HG03039 (cell line): ENCODE data around the gene SRSF3.
"Not testable (repeated sequence)": the region's sequence is repeated elsewhere in the genome, so short reads cannot be mapped to it uniquely, and the experiment has no call there.

Experiments
- ATAC-seq: cut with Tn5 transposase; IDR thresholded peaks from one replicate; pipeline ENCODE4 v1.9.1; 2021; ENCODE audit warnings: mild to moderate bottlenecking, moderate library complexity; ENCODE audit not compliant: unreplicated experiment

SRSF3 gene

DNA sequence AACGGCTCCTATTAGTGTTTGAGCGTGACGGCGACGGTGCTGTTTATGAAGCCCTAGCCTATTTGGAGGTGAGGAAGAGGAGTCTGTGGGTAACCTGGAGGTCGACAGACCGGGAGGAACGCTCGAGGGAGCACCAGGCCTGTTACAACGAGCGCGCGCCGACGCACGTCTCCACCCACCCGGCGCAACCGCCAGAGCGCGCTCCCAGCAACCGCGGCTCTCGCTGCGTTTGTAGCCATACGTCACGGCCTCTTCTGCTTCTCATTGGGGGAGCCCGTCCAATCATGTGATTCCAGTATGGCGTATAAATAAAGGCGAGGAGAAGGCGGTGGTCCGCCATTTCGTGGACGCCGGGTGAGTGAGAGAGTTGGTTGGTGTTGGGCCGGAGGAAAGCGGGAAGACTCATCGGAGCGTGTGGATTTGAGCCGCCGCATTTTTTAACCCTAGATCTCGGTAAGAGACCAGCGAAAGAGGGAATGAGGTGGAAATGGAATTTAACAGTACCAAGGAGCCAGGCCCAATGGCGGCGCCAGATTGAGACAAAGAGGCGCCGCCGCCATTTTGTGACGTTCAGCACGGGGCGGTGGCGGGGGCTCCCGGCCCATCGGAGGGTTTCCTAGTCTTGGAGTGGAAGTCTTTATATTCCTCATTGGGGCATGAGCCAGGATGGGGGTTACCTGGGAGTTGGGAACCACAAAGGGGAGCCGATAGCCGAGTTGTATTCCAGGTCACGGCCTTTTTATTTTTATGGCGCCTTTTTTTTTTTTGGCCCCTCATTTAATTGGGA is at the start of gene SRSF3:
Gene SRSF3 (plus strand): TSS at position 334 of the 787 bp plus-strand sequence. CDS start 2,401 bp downstream, outside the sequence.
- ATAC-seq = peak; percentile 84

DNA sequence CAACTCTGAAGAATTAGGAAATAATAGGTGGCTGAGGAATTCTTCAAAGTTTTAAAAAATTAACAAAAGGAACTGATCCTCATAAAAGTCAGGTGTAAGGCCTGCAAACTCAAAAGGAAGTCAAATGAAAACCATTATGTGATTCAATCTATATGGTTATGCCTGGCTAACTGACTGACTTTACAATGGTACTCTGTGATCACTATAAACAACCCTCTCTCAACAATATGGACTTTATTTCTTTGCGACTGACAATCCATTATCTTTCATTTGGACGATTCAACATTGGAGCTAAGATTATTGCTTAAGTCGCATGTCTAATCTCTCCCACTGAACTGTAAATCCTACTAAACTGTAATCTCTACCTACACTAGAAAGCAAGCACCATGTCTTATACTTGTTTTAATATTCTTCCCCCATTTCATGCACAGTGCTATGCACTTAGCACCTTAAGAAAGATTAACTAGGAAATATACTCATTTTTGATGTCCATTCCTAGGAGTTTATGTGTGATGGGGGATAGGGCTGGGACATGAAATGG is 48.3 kb upstream of the SRSF3 start:
- ATAC-seq = no peak

DNA sequence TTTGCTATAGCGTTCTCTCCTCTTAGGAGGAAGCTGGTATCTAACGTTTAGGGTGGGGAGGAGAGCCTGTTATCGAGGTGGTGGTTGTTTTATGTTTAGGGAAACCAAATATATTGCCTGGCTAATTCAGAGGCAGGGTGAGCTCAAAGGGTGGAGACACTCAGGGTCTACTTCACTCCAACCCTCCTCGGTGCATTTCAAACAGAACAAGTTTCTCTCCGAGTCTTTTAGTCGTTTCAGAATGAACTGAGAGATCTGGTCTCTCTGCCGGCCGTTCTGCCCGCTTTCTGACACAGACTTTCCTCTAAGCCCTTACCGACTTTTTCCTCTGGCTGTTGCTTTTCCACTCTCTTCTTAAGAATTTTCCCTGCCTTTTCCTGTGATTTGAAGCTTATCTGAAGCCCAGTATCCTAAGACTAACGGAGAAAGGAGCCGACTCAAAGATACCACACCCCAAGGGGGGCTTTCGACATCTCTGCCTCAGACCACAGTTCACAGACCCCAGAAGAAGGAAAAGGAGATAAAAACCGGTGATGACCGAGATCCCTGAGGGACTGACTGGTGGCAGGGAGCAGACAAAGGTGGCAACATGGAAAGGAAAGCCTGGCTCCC is 47.7 kb upstream of the SRSF3 start:
- ATAC-seq = no peak

DNA sequence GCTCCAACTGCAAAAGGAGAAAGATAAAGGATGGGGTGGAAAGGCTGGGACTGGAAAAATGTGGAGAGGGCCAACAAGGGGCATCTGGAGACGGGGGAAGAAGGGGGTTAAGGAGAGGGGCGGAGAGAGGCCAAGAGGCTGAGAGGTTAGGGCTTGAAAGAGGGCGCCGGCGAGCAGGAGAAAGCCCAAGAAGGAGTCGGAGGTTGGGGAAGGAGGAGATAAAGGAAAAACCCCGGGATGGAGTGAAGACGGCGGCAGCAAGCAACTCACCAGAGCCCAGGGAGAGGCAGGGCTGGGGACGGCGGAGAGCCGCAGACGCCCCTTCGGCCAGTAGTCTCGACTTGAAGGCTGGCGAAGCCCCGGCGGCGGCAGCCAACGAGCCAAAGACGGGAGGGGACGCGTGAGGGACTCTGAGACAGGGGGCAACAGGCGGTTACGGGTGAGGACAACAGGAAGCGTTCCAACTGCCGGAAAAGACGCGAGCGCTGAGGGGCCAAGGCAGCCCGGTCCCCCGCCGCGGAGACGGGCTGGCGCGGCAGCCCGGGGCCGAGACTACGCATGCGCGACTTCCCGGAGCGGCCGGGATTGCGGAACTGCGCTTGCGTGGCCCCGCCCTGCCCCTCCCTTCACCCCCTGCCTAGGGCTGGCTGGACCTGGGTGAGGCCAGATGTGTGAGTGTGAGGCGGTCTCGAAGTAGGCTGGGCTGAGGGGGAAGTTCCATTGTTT is 47.1 kb upstream of the SRSF3 start, which contains the start of gene STK38:
Gene STK38 (minus strand): TSS at position 560 of the 726 bp plus-strand sequence. CDS start 7,277 bp downstream, outside the sequence.
- ATAC-seq = peak; percentile 57

DNA sequence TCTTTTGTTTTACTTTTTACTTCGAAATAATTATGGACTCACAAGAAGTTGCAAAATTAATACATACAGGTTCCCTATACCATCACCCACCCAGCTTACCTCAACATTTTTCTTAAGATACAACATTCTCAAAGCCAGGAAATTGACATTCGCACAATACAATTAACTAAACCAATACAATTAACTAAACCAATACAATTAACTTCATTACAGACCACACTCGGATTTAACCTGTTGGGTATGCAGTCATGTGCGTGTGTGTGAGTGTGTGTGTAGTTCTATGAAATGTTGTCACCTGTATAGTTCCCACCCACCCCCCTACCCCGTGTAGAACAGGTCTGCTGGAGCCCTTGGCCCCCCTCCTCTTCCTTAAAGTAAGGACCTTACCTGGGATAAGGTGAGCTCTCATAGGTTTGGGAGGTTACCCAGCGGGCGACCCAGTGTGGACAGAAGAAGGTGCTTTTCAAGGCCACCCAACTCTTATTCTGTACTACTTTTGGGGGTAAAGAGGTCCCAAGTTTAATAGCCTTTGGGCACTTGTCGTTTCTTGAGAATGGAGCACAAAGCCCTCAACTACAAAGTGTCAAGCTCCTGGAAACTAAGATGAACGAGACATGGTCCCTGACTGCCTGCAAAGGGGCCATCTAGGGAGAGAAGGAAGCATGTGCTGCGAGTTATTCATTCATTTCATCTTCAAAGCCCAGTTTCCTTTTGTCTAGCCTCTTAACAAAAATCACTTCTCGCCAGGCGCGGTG is 46.3 kb upstream of the SRSF3 start:
- no peak for ATAC-seq

DNA sequence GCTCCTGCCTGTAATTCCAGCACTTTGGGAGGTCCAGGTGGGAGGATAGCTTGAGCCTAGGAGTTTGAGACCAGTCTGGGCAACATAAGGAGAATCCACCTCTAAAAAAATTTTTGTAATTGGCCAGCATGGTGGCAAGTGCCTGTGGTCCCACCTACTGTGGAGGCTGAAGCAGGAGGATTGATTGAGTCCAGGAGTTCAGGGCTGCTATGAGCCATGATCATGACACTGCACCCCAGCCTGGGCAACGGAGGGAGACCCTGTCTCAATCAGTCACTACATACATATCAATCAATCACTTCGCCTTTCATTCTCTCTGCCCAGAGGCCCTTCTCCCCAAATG is 45.8 kb upstream of the SRSF3 start:
- no peak for ATAC-seq

DNA sequence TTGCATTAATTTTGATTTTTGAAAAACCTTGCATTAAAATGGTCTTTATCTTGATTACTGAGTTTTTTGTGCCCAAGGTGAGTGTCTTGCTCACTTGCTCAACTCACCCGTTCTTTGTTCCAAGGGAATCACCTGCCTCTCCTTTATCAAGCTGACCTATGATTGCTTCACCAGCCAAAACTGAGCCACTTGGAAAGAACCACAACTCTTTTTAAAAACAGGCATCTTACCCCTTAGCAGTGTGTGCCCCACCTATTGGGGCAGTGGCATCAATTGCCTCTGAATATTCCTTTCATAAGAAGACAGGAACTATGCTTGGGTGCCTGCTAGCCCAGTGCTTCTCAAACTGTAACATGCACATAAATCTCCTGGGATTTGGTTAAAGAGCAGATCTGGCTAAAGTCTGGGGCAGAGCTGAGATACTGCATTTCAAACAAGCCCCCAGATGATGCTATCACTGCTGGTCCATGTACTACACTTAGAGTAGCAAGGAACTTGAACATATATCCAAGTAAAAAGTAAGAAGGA is 43.6 kb upstream of the SRSF3 start:
- no peak for ATAC-seq

DNA sequence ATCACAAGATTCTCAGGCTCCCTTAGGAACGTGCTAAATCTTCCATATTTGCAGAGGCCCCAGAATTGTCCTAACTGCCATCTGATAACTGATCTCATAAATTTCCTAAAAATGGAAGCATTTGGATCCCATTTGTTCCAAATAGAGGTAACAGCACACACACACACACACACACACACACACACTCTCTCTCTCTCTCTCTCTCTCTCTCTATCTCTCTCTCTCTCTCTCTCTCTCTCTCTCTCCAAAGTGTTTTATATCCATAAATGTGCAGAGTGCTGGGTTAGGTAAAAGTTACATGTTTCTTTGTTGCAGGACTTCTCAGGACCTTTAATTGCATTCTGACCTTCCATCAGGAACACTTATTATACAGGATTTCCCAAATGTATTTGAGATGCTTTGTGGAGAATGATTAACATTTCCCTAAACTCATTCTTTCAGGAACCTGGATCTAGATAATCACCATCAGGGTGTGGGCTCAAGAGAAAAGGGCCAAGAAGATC is 38.4 kb upstream of the SRSF3 start:
- no peak for ATAC-seq

DNA sequence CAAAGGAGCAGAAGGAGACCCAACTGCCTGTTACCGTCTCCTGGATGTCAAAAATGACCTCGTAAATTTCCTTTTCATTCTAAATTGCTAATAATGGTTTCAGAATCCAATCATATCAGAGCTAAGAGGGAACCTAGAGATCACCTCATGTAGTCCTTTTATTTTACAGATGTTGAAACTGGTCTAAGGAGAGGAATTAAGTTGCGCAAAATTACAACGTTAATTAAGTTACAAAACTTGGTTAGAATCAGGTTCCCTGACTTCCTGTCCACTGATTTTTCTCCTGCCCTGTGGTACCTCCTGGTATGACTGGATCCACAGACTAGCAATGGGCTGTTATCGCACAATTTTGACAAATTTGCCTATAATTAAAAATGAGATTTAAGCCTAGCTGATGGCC is 37.9 kb upstream of the SRSF3 start:
- ATAC-seq = no peak

DNA sequence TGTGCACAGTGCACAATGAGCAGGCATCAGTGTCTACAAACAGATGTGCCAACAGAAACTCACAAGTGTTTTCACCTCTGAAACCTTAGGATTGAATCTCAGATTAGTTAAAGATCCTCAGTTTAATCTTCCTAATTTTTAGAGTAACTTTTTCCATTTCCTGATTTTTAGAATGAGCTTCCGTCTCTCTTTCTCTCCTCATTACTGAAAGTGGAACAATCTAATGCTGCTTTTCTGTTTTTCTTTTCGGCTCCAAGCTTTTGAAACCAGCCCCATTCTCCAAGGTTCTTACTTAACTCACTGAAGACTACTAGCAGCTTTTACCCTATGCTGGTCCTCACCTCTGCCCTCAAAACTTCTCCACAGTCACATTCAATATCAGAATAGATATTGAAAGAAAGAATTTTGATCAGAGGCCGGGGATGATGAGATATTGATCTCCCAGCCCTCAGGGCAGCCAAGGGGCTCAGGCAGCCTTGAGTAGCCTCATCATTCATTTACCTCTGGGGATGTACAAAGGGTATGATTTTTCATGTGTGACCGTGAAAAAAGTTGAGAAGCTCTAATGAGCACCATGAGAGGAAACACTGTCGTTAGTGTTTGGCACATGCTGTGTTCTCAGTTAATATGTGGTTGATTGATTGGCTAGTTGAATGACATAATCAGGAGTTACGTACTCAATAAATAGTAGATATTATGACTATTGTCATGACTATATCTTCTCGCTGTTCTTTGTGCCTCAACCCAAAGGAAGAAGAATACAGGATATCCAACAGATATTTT is 35.0 kb upstream of the SRSF3 start:
- no peak for ATAC-seq

DNA sequence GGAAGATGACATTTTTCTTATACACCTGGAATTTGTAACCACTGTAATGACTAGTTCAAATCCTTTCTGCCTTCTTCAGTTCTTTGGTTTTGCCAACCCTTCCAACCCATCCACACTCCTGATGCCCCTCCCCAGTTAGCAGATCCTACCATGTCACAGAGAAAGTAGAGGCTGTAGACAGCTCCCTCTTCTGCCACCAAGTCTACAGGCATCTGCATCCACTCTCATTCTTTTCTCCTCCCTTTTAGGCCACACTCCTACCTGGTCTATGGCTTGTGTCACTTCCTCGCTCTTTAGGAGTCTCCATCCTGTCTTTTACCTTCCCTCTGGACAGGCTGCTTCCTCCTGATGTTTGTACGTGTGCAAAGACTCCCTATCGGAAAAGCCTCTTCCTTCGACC is 33.3 kb upstream of the SRSF3 start:
- no peak for ATAC-seq

DNA sequence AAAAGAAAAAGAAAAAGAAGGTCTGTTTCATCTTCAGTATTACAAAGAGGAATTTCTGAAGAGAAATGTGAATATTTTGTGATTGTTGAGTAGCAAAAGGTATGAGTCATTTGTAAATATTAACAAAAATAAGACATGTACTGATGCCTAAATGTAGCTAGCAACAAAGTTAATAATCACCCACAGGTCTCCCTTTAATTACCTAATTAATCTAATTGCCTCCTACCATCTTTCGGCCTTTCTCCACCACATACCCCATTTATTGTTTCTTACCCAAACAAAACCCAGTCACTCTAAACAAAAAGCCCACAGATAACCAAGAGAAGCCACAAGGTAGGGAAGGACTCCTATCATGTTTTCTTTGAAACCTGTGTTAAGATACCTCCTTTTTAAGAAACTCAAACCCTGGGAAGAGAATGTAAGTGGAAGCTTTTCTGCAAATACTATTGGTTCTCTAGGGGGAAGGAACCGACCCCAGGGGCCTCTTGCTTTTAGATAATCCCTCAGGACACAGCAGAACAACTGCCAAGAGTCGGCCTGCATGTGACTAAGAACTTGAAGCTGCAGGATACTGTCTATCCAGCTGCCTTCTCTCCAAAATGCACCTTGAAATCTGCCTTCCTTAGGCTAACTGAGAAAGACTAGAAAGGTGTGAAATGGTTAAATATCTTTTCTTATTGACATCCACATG is 30.8 kb upstream of the SRSF3 start:
- ATAC-seq = no peak

DNA sequence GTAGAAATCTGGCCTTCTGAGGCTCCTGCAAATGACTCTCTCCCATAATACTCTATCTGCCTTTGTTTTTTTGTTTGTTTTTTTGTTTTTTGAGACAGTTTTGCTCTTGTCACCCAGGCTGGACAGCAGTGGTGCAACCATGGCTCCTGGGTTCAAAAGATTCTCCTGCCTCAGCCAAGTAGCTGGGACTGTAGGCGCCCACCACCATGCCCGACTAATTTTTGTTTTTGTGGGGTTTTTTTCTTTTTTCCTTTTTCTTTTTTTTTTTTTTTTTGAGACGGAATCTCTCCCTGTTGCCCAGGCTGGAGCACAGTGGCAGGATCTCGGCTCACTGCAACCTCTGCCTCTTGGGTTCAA is 30.3 kb upstream of the SRSF3 start:
- ATAC-seq = no peak

DNA sequence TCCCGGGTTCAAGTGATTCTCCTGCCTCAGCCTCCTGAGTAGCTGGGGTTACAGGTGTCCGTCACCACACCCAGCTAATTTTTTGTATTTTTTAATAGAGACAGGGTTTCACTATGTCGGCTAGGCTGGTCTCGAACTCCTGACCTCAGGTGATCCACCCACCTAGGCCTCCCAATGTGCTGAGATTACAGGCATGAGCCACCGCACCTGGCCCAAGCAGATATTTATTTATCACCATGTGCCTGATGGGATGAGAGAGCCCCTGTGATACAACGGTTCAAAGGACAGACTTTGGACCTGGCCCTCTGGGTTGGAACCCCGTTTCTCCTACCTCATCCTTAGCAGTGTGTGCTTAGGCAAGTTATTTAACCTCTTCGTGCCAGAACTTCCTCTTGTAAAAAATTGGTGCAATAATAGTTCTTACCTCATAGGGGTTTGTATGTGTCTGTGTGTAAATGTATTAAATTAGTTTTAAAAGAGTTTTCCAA is 27.7 kb upstream of the SRSF3 start:
- ATAC-seq = no peak

DNA sequence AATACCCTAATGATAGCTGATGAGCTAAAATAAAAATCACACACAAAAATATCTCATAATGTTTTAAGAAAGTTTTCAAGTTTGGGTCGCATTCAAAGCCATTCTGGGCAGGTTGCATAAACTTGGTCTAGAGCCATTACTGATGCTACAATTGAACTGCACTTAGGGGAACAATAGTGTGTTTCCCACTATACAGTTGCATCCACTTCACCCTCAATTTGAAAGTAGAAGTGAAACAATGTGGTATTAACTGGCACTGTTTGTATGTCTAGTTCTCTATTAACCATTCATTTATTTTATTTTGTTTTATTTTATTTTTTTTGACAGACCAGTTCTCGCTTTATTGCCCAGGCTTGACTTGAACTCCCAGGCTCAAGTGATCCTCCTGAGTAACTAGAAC is 23.9 kb upstream of the SRSF3 start:
- no peak for ATAC-seq

DNA sequence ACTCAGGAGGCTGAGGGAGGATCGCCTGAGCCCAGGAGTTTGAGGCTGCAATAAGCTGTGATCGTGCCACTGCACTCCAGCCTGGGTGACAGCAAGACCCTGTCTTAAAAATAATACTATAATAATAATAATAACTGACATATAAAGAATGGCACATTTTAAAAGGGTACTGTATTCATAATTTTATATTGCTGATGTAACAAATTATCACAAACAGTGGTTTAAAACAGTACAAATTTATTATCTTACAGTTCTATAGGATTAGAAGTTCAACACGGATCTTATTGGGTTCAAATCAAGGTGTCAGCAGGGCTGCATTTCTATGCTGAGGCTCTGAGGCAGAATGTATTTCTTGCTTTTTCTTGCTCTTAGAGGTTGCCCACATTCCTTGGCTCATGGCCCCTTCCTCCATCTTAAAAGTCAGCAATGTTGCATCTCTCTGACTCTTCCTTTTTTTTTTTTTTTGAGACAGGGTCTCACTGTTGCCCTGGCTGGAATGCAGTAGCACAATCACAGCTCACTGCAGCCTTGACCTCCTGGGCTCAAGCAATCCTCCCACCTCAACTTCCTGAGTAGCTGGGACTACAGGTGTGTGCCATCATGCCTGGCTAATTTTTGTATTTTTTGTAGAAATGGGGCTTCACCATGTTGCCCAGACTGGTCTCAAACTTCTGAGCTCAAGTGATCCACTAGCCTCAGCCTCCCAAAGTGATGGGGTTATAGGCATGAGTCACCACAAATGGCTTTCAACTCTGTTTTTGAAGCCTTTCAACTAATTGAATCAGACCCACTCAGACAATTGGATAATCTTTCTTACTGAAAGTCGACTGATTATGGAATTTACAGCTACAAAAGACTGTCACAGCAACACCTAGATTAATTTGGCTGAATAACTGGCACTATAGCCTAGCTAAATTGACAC is 22.8 kb upstream of the SRSF3 start:
- ATAC-seq = no peak

DNA sequence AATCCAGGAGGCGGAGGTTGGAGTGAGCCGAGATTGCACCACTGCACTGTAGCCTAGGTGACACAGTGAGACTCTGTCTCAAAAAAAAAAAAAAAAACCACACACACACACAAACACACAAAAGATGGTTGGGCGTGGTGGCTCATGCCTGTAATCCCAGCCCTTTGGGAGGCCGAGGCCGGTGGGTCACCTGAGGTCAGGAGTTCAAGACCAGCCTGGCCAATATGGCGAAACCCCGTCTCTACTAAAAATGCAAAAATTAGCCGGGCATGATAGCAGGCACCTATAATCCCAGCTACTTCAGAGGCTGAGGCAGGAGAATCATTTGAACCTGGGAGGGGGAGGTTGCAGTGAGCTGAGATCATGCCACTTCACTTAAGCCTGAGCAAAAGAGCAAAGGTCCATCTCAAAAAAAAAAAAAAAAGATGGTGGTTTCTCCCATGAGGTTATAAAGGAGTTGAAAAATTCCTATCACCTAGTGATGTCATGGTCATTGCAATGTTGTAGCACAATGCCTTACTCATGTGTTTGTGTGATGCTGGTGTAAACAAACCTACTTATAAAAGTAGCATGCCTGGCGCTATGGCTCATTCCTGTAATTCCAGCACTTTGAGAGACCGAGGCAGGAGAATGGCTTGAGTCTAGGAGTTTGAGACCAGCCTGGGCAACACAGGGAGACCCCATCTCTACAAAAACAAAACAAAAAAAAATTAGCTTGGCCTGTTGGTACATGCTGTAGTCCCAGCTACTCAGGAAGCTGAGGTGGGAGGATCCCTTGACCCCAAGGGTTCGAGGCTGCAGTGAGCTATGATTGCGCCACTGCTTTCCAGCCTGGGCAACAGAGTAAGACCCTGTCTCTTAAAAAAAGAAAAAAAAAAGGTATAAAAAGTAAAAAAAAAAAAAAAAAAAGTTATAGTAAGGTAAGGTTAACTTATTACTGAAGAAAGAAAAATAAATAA is 21.5 kb upstream of the SRSF3 start:
- ATAC-seq = not testable (repeated sequence)
